Measurements from ENCODE around the gene SLCO6A1.

The SLCO6A1 gene, protein sequence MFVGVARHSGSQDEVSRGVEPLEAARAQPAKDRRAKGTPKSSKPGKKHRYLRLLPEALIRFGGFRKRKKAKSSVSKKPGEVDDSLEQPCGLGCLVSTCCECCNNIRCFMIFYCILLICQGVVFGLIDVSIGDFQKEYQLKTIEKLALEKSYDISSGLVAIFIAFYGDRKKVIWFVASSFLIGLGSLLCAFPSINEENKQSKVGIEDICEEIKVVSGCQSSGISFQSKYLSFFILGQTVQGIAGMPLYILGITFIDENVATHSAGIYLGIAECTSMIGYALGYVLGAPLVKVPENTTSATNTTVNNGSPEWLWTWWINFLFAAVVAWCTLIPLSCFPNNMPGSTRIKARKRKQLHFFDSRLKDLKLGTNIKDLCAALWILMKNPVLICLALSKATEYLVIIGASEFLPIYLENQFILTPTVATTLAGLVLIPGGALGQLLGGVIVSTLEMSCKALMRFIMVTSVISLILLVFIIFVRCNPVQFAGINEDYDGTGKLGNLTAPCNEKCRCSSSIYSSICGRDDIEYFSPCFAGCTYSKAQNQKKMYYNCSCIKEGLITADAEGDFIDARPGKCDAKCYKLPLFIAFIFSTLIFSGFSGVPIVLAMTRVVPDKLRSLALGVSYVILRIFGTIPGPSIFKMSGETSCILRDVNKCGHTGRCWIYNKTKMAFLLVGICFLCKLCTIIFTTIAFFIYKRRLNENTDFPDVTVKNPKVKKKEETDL

DNA sequence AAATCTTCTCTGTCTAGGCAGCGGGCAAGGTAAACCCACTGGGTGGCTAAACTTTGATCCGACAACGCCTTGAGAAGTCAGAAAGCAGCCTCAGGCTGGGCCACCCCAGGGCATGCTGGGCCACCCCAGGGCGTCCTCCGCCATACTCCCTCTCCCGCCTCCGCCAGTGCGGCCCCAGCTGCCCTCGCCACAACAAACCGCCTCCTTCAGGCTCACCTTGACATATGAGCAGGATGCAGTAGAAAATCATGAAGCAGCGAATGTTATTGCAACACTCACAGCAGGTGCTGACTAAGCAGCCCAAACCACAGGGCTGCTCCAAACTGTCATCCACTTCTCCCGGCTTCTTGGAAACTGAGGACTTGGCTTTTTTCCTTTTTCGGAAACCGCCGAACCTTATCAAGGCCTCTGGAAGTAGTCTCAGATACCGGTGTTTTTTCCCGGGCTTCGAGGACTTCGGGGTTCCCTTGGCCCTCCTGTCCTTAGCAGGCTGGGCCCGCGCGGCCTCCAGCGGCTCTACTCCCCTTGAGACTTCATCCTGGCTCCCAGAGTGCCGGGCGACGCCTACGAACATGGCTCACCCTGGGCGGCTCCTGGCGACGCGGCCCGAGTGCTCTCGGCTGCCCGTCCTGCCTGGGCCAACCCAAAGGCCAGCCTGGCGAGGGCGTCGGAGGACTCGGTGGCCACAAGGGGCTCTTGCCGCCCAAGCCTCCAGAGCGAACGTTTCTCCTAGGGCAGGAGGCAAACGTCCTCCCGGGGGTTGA is at the start of gene SLCO6A1:
Gene SLCO6A1, minus strand, starts transcription at position 731 of the 764 bp plus-strand sequence. Its CDS starts 157 bp downstream, at position 574.
- no peaks in the 10 kb centered on the region for H3K36me3 ChIP-seq (ENCODE audit: control insufficient read depth in 2 of 2, insufficient read depth in 2 of 2, low read length in 2 of 2)
- no peaks in the 10 kb centered on the region for H3K4me1 ChIP-seq (ENCODE audit: control insufficient read depth, insufficient read depth, low read length)
- H3K4me3 ChIP-seq (ENCODE audit: low read length in 2 of 2), result no peak within 1 kb of the TSS
- H3K27ac ChIP-seq (ENCODE audit: low read length), result no peak within 1 kb of the TSS
- no peak within 1 kb of the TSS for H3K9ac ChIP-seq (ENCODE audit: low read length in 2 of 2)
- H3K9me3 ChIP-seq (ENCODE audit: control insufficient read depth in 2 of 2, low read length in 2 of 2), result peaks cover 0 to 3% of the 10 kb centered on the region in 2 donors
- H3K27me3 ChIP-seq (ENCODE audit: control insufficient read depth in 1 of 2, insufficient read depth in 2 of 2, low read length in 2 of 2), result no peaks in the 10 kb centered on the region

DNA sequence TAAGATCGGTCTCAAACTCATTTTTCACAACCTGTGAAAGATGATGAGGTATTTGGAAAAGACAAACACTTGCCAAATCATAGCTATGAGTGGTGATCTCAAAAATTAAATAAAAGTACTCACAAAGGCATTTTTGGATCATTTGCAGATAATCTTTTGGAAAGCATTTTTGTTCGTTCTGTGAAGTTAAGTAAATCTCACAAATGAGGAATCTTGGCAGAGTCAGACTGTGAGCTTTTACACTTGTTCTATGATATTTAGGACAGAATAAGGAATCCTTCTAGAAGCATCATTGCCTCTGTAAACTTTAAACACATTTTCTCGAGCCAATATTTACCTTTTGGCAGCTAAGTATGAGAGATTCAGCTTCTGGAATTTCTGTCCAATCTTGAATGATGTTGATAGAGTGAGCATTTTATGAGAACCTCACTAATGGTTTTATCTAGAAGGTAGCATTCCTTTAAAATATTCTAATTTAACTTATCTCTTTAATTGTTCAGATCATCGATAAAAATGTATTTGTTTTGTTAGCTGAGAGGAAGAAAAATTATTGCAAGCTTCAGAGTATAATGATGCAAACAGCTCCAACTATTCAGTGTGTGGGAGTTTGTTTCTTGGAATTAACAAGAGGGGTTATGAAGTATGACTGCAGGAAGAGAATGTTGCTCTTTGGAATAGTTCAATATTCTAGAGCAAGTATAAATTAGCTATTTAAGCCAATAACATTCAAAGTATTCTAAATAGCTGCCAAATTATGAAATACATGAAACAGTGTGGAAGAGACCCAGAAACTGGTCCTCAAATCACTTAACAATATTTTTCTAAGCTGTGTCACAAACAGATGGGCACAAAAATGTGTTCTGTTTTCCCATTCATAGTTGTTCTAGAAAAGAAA is 48.6 kb upstream of the SLCO6A1 start:
- no peaks in the 10 kb centered on the region for H3K9me3 ChIP-seq (ENCODE audit: control insufficient read depth in 2 of 2, low read length in 2 of 2)
- no peaks in the 10 kb centered on the region for H3K36me3 ChIP-seq (ENCODE audit: control insufficient read depth in 2 of 2, insufficient read depth in 2 of 2, low read length in 2 of 2)
- no peaks in the 10 kb centered on the region for H3K4me1 ChIP-seq (ENCODE audit: control insufficient read depth, insufficient read depth, low read length)
- no peaks in the 10 kb centered on the region for H3K27me3 ChIP-seq (ENCODE audit: control insufficient read depth in 1 of 2, insufficient read depth in 2 of 2, low read length in 2 of 2)
- H3K9ac ChIP-seq (ENCODE audit: low read length in 2 of 2), result no peak overlapping the region
- no peak overlapping the region for H3K27ac ChIP-seq (ENCODE audit: low read length)
- H3K4me3 ChIP-seq (ENCODE audit: low read length in 2 of 2), result no peak overlapping the region

DNA sequence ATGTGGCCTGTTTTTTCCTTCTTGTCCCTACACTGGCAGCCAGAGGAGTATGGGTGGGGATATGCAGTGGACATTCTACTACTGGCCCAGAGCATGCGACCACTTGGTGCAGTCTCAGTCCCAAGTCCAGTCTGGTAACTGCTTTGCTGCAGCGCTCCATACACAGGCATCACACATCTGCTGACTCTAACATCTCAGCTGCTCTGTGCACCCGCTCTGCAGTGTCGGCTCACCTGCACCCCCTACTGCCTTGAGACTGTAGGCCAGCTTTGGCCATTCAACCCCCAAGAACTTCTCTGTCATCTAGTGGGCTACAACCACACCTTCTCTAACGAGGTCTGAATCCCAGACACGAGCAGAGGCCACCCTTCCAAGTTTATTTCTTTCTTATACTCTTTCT is 46.4 kb upstream of the SLCO6A1 start:
- Histone ChIP-seq H3K36me3 (ENCODE audit: control insufficient read depth in 2 of 2, insufficient read depth in 2 of 2, low read length in 2 of 2) (no peaks in the 10 kb centered on the region), H3K4me3 (ENCODE audit: low read length in 2 of 2) (no peak overlapping the region), H3K4me1 (ENCODE audit: control insufficient read depth, insufficient read depth, low read length) (no peaks in the 10 kb centered on the region), H3K27ac (ENCODE audit: low read length) (no peak overlapping the region), H3K9me3 (ENCODE audit: control insufficient read depth in 2 of 2, low read length in 2 of 2) (no peaks in the 10 kb centered on the region), H3K27me3 (ENCODE audit: control insufficient read depth in 1 of 2, insufficient read depth in 2 of 2, low read length in 2 of 2) (no peaks in the 10 kb centered on the region), H3K9ac (ENCODE audit: low read length in 2 of 2) (no peak overlapping the region)

- Histone ChIP-seq H3K36me3 (ENCODE audit: control insufficient read depth in 2 of 2, insufficient read depth in 2 of 2, low read length in 2 of 2) (no peaks in the 10 kb centered on the region), H3K4me3 (ENCODE audit: low read length in 2 of 2) (no peak overlapping the region), H3K9ac (ENCODE audit: low read length in 2 of 2) (no peak overlapping the region), H3K27ac (ENCODE audit: low read length) (no peak overlapping the region), H3K9me3 (ENCODE audit: control insufficient read depth in 2 of 2, low read length in 2 of 2) (no peaks in the 10 kb centered on the region), H3K27me3 (ENCODE audit: control insufficient read depth in 1 of 2, insufficient read depth in 2 of 2, low read length in 2 of 2) (no peaks in the 10 kb centered on the region), H3K4me1 (ENCODE audit: control insufficient read depth, insufficient read depth, low read length) (no peaks in the 10 kb centered on the region)
Observed at GRCh38 chr5:102542057-102542456, 43.3 kb upstream of the SLCO6A1 start.

DNA sequence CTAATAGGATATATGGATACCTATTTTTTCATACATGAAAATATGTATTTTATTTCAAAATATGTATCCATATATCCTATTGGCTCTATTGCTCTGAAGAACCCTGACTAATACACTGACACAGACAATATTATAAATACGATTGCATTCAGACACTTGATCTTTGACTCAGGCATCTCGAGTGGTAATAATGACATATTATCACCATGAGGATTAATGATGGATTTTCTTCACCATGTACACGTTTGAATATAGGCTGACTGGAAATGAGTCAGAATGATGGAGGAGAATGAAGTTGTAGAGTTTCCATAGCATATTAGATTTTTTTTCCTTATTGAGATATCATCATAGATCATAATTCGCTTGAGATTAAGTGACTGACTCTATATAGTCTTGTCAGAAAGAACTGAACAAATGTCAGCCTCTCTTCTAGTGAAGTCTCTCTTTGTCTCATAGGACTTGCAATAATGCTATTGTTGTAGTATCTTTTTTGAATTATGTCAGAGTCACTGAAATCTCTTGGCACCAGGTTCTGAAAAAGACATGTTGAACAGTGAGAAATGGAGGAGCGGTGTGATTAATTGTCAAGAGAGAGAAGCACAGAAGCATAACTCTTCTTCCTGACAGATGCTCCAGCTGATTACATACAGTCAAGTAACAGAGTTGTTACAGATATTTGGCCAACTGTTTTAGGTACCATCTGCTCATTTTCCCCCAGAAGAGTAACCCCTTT is 41.4 kb upstream of the SLCO6A1 start:
- Histone ChIP-seq H3K36me3 (ENCODE audit: control insufficient read depth in 2 of 2, insufficient read depth in 2 of 2, low read length in 2 of 2) (no peaks in the 10 kb centered on the region), H3K27me3 (ENCODE audit: control insufficient read depth in 1 of 2, insufficient read depth in 2 of 2, low read length in 2 of 2) (no peaks in the 10 kb centered on the region), H3K27ac (ENCODE audit: low read length) (no peak overlapping the region), H3K9ac (ENCODE audit: low read length in 2 of 2) (no peak overlapping the region), H3K9me3 (ENCODE audit: control insufficient read depth in 2 of 2, low read length in 2 of 2) (no peaks in the 10 kb centered on the region), H3K4me3 (ENCODE audit: low read length in 2 of 2) (no peak overlapping the region), H3K4me1 (ENCODE audit: control insufficient read depth, insufficient read depth, low read length) (no peaks in the 10 kb centered on the region)

GRCh38 chr5:102539562-102539961 is 40.8 kb upstream of the SLCO6A1 start:
- H3K27ac ChIP-seq (ENCODE audit: low read length), result no peak overlapping the region
- H3K27me3 ChIP-seq (ENCODE audit: control insufficient read depth in 1 of 2, insufficient read depth in 2 of 2, low read length in 2 of 2), result no peaks in the 10 kb centered on the region
- H3K9me3 ChIP-seq (ENCODE audit: control insufficient read depth in 2 of 2, low read length in 2 of 2), result no peaks in the 10 kb centered on the region
- H3K4me3 ChIP-seq (ENCODE audit: low read length in 2 of 2), result no peak overlapping the region
- no peaks in the 10 kb centered on the region for H3K36me3 ChIP-seq (ENCODE audit: control insufficient read depth in 2 of 2, insufficient read depth in 2 of 2, low read length in 2 of 2)
- no peaks in the 10 kb centered on the region for H3K4me1 ChIP-seq (ENCODE audit: control insufficient read depth, insufficient read depth, low read length)
- no peak overlapping the region for H3K9ac ChIP-seq (ENCODE audit: low read length in 2 of 2)

DNA sequence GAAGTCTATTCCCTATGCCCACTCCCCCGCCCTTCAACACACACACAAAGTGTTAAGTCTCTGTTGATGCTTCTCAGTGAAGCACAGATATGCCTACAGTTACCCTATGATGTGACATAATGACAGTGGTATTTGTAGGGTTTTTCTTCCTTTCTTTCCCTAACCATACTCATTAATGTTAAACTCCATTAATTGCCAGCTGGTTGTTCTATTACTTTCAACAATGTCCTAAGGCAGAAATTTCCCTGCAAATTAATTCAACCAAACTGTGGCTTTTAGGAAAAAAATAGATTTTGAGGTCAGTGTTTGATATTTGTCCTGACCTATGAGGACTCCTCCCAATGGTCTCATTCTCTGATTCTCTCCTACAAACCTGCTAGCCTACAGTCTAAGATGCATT is 38.2 kb upstream of the SLCO6A1 start:
- H3K4me1 ChIP-seq (ENCODE audit: control insufficient read depth, insufficient read depth, low read length), result no peaks in the 10 kb centered on the region
- no peak overlapping the region for H3K27ac ChIP-seq (ENCODE audit: low read length)
- no peaks in the 10 kb centered on the region for H3K27me3 ChIP-seq (ENCODE audit: control insufficient read depth in 1 of 2, insufficient read depth in 2 of 2, low read length in 2 of 2)
- H3K36me3 ChIP-seq (ENCODE audit: control insufficient read depth in 2 of 2, insufficient read depth in 2 of 2, low read length in 2 of 2), result no peaks in the 10 kb centered on the region
- H3K4me3 ChIP-seq (ENCODE audit: low read length in 2 of 2), result no peak overlapping the region
- no peak overlapping the region for H3K9ac ChIP-seq (ENCODE audit: low read length in 2 of 2)
- no peaks in the 10 kb centered on the region for H3K9me3 ChIP-seq (ENCODE audit: control insufficient read depth in 2 of 2, low read length in 2 of 2)

- no peaks in the 10 kb centered on the region for H3K9me3 ChIP-seq (ENCODE audit: control insufficient read depth in 2 of 2, low read length in 2 of 2)
- H3K27me3 ChIP-seq (ENCODE audit: control insufficient read depth in 1 of 2, insufficient read depth in 2 of 2, low read length in 2 of 2), result no peaks in the 10 kb centered on the region
- no peaks in the 10 kb centered on the region for H3K36me3 ChIP-seq (ENCODE audit: control insufficient read depth in 2 of 2, insufficient read depth in 2 of 2, low read length in 2 of 2)
- H3K4me1 ChIP-seq (ENCODE audit: control insufficient read depth, insufficient read depth, low read length), result no peaks in the 10 kb centered on the region
- no peak overlapping the region for H3K4me3 ChIP-seq (ENCODE audit: low read length in 2 of 2)
- H3K9ac ChIP-seq (ENCODE audit: low read length in 2 of 2), result no peak overlapping the region
- H3K27ac ChIP-seq (ENCODE audit: low read length), result no peak overlapping the region
Observed at GRCh38 chr5:102536323-102536928, 37.6 kb upstream of the SLCO6A1 start.

GRCh38 chr5:102532123-102532522 is 33.3 kb upstream of the SLCO6A1 start:
- Histone ChIP-seq H3K9ac (ENCODE audit: low read length in 2 of 2) (no peak overlapping the region), H3K27ac (ENCODE audit: low read length) (no peak overlapping the region)

More at GRCh38 chr5:102532123-102532522, 33.3 kb upstream of the SLCO6A1 start:
- Histone ChIP-seq H3K4me3 (ENCODE audit: low read length in 2 of 2) (no peak overlapping the region), H3K36me3 (ENCODE audit: control insufficient read depth in 2 of 2, insufficient read depth in 2 of 2, low read length in 2 of 2) (no peaks in the 10 kb centered on the region), H3K9me3 (ENCODE audit: control insufficient read depth in 2 of 2, low read length in 2 of 2) (no peaks in the 10 kb centered on the region), H3K4me1 (ENCODE audit: control insufficient read depth, insufficient read depth, low read length) (no peaks in the 10 kb centered on the region), H3K27me3 (ENCODE audit: control insufficient read depth in 1 of 2, insufficient read depth in 2 of 2, low read length in 2 of 2) (no peaks in the 10 kb centered on the region)
